ENCODE measurements around the gene CASP8AP2.
"Not testable (repeated sequence)": the region's sequence is repeated elsewhere in the genome, so short reads cannot be mapped to it uniquely, and the experiment has no call there.

DNA sequence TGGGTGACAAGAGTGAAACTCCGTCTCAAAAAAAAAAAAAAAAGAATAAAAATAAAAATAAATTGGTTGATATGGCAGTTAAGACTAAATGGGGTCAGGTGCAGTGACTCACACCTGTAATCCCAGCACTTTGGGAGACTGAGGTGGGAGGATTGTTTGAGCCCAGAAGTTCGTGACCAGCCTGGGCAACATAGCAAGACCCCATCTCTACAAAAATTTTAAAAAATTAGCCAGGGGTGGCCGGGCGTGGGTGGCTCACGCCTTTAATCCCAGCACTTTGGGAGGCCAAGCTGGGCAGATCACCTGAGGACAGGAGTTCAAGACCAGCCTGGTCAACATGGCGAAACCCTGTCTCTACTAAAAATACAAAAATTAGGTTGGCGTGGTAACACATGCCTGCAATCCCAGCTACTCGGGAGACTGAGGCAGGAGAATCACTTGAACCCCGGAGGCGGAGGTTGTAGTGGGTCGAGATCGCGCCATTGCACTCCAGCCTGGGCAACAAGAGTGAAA lies 1.1 kb upstream of the CASP8AP2 start:
- not testable (repeated sequence) for TF ChIP-seq POLR2AphosphoS5, POLR2A (IDR thresholded peaks at IDR 0.05)
- TF ChIP-seq, protein P1, sequence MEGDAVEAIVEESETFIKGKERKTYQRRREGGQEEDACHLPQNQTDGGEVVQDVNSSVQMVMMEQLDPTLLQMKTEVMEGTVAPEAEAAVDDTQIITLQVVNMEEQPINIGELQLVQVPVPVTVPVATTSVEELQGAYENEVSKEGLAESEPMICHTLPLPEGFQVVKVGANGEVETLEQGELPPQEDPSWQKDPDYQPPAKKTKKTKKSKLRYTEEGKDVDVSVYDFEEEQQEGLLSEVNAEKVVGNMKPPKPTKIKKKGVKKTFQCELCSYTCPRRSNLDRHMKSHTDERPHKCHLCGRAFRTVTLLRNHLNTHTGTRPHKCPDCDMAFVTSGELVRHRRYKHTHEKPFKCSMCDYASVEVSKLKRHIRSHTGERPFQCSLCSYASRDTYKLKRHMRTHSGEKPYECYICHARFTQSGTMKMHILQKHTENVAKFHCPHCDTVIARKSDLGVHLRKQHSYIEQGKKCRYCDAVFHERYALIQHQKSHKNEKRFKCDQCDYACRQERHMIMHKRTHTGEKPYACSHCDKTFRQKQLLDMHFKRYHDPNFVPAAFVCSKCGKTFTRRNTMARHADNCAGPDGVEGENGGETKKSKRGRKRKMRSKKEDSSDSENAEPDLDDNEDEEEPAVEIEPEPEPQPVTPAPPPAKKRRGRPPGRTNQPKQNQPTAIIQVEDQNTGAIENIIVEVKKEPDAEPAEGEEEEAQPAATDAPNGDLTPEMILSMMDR (IDR thresholded peaks at IDR 0.05), result not testable (repeated sequence)
